ENCODE results near the gene TECR. TPM values are rescaled to one million over a fixed set of nuclear protein-coding genes. Genes with fewer than 3 reads are reported as not detected.
A peak's percentile ranks its signal among the peaks of the same experiment; 100 is the strongest.

Gene TECR
- total RNA-seq, 1 donor from 2014 or later: 186 TPM

GRCh38 chr19:14487370-14488125, 41.8 kb upstream of the TECR start:
- Mint-ChIP-seq H3K36me3 (ENCODE audit: insufficient read depth) (peaks cover 19% of the 10 kb centered on the region), H3K27ac (no peak overlapping the region), H3K4me3 (ENCODE audit: low read depth) (no peak overlapping the region), H3K9me3 (ENCODE audit: low read depth) (no peaks in the 10 kb centered on the region), H3K27me3 (no peaks in the 10 kb centered on the region), H3K4me1 (ENCODE audit: low read depth) (no peaks in the 10 kb centered on the region)
- no peak for DNase-seq (ENCODE audit: low spot score, unreplicated experiment)
- TF ChIP-seq CTCF (IDR thresholded peaks at IDR 0.05; ENCODE audit: unreplicated experiment): no peak

GRCh38 chr19:14492756-14493337, 36.5 kb upstream of the TECR start:
- H3K27me3 Mint-ChIP-seq: no peaks in the 10 kb centered on the region
- H3K9me3 Mint-ChIP-seq (ENCODE audit: low read depth): no peaks in the 10 kb centered on the region
- H3K4me3 Mint-ChIP-seq (ENCODE audit: low read depth): no peak overlapping the region
- H3K27ac Mint-ChIP-seq: no peak overlapping the region
- H3K36me3 Mint-ChIP-seq (ENCODE audit: insufficient read depth): peaks cover 17% of the 10 kb centered on the region
- DNase-seq (ENCODE audit: low spot score, unreplicated experiment): no peak
- peaks cover 17% of the 10 kb centered on the region for H3K4me1 Mint-ChIP-seq (ENCODE audit: low read depth)
- no peak for TF ChIP-seq CTCF (IDR thresholded peaks at IDR 0.05; ENCODE audit: unreplicated experiment)

- no peaks in the 10 kb centered on the region for H3K27me3 Mint-ChIP-seq
- peaks cover 12% of the 10 kb centered on the region for H3K36me3 Mint-ChIP-seq (ENCODE audit: insufficient read depth)
- DNase-seq (ENCODE audit: low spot score, unreplicated experiment): no peak
- H3K27ac Mint-ChIP-seq: peak overlapping the region; percentile 37
- peaks cover 17% of the 10 kb centered on the region for H3K4me1 Mint-ChIP-seq (ENCODE audit: low read depth)
- no peaks in the 10 kb centered on the region for H3K9me3 Mint-ChIP-seq (ENCODE audit: low read depth)
- TF ChIP-seq CTCF (IDR thresholded peaks at IDR 0.05; ENCODE audit: unreplicated experiment): no peak
- peak overlapping the region; percentile 84 for H3K4me3 Mint-ChIP-seq (ENCODE audit: low read depth)
These were observed 35.0 kb upstream of the TECR start for GRCh38 chr19:14494411-14494810.

GRCh38 chr19:14494910-14495671, 34.3 kb upstream of the TECR start:
- no peak for DNase-seq (ENCODE audit: low spot score, unreplicated experiment)

More at GRCh38 chr19:14494910-14495671, 34.3 kb upstream of the TECR start:
- H3K27me3 Mint-ChIP-seq: no peaks in the 10 kb centered on the region
- TF ChIP-seq CTCF (IDR thresholded peaks at IDR 0.05; ENCODE audit: unreplicated experiment): no peak
- H3K4me1 Mint-ChIP-seq (ENCODE audit: low read depth): peaks cover 17% of the 10 kb centered on the region
- no peaks in the 10 kb centered on the region for H3K9me3 Mint-ChIP-seq (ENCODE audit: low read depth)
- H3K4me3 Mint-ChIP-seq (ENCODE audit: low read depth): peak overlapping the region; percentile 84
- H3K27ac Mint-ChIP-seq: no peak overlapping the region
- peaks cover 10% of the 10 kb centered on the region for H3K36me3 Mint-ChIP-seq (ENCODE audit: insufficient read depth)
